Epithelial cell of esophagus (primary cell): ENCODE data around the gene AKAP13.

Experiments
- DNase-seq: peaks from one replicate; pipeline ENCODE4 v3.0.0; 2010; ENCODE audit warnings: low read depth
- H3K4me3 ChIP-seq: 2 replicates; pipeline ENCODE4 v1.5.1; 2011; ENCODE audit warnings: mild to moderate bottlenecking, low read length, control low read depth
- TF ChIP-seq, protein P1 (sequence below): IDR thresholded peaks from 2 replicates; pipeline ENCODE4 v1.5.1; 2011; ENCODE audit warnings: low read depth, mild to moderate bottlenecking, low read length, control low read depth, inconsistent platforms; ENCODE audit not compliant: insufficient read depth; ENCODE audit errors: missing control alignments

Gene AKAP13

DNA sequence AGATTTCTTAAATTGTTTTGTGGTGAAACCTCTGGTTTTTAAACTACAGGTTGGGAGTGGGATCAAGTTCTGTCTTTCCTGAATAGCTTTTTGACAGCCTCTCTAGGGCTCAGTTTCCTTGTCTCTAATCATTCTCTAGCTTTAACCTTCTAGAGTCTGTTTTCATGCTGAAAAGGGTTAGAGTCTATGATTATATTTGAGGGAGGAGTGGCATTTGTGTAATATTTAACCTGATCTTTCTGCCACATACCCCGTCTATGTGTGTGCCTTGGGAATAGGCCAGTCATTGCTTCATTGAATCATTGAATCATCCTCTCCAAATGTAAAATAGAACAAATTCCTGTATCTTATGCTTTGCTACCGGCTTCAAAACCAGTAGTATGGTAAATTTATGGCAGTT is 209.4 kb downstream of the AKAP13 start:
- TF ChIP-seq, protein P1, sequence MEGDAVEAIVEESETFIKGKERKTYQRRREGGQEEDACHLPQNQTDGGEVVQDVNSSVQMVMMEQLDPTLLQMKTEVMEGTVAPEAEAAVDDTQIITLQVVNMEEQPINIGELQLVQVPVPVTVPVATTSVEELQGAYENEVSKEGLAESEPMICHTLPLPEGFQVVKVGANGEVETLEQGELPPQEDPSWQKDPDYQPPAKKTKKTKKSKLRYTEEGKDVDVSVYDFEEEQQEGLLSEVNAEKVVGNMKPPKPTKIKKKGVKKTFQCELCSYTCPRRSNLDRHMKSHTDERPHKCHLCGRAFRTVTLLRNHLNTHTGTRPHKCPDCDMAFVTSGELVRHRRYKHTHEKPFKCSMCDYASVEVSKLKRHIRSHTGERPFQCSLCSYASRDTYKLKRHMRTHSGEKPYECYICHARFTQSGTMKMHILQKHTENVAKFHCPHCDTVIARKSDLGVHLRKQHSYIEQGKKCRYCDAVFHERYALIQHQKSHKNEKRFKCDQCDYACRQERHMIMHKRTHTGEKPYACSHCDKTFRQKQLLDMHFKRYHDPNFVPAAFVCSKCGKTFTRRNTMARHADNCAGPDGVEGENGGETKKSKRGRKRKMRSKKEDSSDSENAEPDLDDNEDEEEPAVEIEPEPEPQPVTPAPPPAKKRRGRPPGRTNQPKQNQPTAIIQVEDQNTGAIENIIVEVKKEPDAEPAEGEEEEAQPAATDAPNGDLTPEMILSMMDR: no peak
- peak; percentile 78 for DNase-seq
- no peak overlapping the region for H3K4me3 ChIP-seq

DNA sequence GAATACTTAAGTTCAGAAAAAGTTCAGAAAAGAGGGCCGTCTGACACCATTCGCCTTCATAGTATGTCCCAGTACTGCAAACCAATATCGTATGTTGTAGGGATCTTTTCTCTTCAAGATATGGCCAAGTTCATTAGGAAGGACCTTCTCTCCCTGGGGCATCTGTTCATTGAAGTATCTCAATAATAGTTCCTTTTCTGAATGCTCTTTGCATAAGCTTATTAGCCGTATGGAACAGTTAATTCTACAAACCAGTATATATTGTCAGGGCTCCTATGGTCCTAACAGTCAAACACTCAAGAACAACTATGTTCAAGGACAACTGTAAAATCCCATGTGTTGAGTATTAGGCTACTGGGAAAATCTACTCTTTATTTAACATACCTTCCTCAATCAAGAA is 211.2 kb downstream of the AKAP13 start:
- H3K4me3 ChIP-seq: no peak overlapping the region
- TF ChIP-seq, protein P1: no peak
- DNase-seq: no peak

DNA sequence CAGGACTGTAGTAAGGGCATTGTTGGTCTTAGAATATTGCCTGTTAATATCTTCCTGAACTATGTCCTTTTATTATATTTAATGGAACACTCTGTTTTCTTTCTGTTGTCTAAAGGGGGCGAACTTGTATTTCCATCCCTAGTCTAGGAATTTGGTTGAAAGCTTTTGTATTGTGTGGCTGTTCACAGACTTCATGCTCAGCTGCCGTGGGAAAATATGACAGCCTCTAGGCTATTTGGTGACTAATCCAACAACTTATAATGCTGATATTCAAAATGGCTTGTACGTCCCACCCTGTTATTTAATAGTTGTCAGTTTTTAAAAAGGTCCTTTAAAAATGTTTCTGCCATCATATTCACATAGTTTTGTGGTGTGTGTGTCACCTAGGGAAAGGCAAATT is 211.7 kb downstream of the AKAP13 start:
- DNase-seq: peak; percentile 86
- TF ChIP-seq, protein P1: no peak
- no peak overlapping the region for H3K4me3 ChIP-seq

DNA sequence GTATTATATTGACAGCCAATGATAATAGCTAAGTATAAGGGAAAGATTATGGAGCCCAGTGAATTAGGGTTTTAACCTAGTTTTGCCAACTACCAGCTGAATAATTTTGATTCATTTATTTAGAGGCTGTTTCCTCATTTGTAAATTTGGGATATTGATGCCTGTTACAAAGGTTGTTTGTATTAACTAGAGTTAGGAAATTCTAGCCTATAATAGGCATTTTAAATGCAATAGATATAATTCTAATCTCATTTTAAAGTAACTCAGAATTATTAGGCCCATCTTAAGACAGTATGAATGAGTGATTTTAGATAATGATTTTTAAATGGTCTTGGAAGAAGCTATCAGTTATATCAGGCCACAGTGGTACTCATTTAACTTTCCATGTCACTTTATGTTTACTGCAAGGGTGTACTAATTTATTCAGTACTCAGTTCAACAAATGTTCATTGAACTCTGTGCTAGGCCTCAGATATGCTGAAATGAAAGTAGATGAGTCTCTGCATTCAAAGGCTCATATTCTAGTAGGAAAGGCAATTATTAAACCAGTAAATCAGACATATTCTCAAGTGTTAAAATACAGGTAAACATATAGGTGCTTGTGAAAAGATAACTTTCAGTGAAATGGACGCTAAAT is 213.5 kb downstream of the AKAP13 start:
- TF ChIP-seq, protein P1: no peak
- DNase-seq: no peak
- no peak overlapping the region for H3K4me3 ChIP-seq

DNA sequence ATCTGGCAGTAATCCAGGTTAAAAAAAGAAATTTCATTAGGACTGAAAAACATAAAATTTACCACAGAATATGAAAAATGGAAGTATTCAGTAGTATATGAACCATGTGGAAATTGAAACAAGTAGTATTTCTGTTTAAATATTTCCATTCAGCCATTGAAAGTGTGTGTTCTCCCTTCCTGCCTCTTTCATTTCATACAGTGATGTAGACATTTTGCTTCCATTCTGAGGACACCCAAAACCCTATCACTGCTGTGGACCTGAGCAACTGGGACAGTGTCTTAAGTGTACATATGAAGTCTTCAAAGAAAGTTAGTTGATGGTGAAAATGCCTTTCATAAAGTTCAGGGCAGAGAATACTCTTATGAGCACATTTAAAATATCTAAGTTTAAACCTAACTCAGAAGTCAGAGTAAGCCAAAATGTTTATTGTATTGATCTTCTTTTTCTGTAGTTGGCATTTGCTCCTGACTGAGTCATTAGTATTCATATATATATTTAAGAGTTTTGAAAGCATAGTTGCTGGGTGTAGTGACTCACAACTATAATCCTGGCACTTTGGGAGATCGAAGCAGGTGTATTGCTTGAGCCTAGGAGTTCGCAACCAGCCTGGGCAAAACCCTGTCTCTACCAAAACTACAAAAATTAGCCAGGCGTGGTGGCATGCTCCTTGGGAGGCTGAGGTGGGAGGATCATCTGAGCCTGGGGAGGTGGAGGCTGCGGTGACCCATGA is 215.6 kb downstream of the AKAP13 start:
- TF ChIP-seq, protein P1: no peak
- DNase-seq: peak; percentile 53
- no peak overlapping the region for H3K4me3 ChIP-seq

DNA sequence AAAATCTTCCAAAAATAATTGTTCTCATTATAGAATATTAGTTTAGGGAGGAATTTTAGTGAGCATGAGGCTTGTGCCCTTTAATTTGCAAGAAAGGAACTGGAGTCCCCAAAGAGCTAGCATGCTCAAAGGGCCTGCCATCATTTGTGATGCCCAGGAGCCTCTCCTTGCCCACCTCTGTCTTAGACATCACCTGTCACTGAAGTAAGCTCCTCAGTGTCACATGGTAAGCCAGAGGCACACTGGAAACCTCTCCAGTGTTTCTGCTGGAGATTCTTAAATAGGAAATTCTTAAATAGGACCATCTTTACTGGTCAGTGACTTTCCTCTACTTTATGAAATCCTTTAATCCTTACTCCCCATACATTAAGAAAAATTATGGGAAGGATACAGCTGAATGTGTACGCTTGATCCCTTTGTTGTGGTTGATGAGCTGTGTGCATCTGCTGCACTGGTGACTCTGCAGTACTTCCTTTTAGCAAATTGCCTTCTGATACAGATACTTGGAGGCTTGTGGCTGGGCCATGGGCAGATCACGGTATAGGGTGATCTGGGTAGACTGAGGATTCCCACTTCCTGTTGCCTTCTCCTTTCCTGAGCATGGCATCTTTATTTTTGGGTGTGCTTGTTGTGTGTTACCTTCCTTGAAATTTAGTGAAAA is 216.9 kb downstream of the AKAP13 start:
- TF ChIP-seq, protein P1: no peak
- H3K4me3 ChIP-seq: no peak overlapping the region
- DNase-seq: no peak
